HepG2 (cell line): ENCODE data around the gene RPS6KA2. TPM values are rescaled to one million over a fixed set of nuclear protein-coding genes. Genes with fewer than 3 reads are reported as not detected.
A peak's percentile ranks its signal among the peaks of the same experiment; 100 is the strongest.

Source experiments
- EEA1 ChIP-seq: sonication (generic); formaldehyde crosslinking; IDR thresholded peaks from 2 replicates; pipeline ENCODE4 v1.5.1; 2020; ENCODE audit warnings: mild to moderate bottlenecking, missing genetic modification reagents, borderline replicate concordance
- ELF3 ChIP-seq: IDR thresholded peaks from 2 replicates; pipeline ENCODE4 v1.6.1; 2016; ENCODE audit warnings: missing genetic modification reagents, missing compliant biosample characterization
- ELF4 ChIP-seq: sonication (generic); formaldehyde crosslinking; IDR thresholded peaks from 2 replicates; pipeline ENCODE4 v1.5.0; 2020; ENCODE audit warnings: missing genetic modification reagents, mild to moderate bottlenecking, moderate library complexity, borderline replicate concordance
- FOXA1 ChIP-seq, 2 experiments: fragments of 450-650 bp in 1 of 2; sonication (generic) in 1 of 2; formaldehyde crosslinking in 1 of 2; IDR thresholded peaks; 2 replicates each; pipeline versions ENCODE4 v1.4.0 to v1.6.1; 2016 to 2020; ENCODE audit warnings: missing genetic modification reagents in 1 of 2
- GATA4 ChIP-seq: sonication (generic); IDR thresholded peaks from 2 replicates; pipeline ENCODE4 v1.6.1; 2016; ENCODE audit warnings: antibody characterized with exemption, low read depth, borderline replicate concordance
- MAX ChIP-seq: IDR thresholded peaks from 2 replicates; pipeline ENCODE4 v1.6.1; 2012; ENCODE audit warnings: inconsistent platforms
- MXD1 ChIP-seq: sonication (generic); formaldehyde crosslinking; IDR thresholded peaks from 2 replicates; pipeline ENCODE4 v1.4.0; 2020; ENCODE audit warnings: mild to moderate bottlenecking, missing genetic modification reagents
- MYNN ChIP-seq: sonication (generic); formaldehyde crosslinking; IDR thresholded peaks from 2 replicates; pipeline ENCODE4 v1.4.0; 2020; ENCODE audit warnings: mild to moderate bottlenecking, low read depth, missing genetic modification reagents
- PBX2 ChIP-seq: IDR thresholded peaks from 2 replicates; pipeline ENCODE4 v1.6.1; 2016; ENCODE audit warnings: control low read depth
- PITX1 ChIP-seq: sonication (generic); formaldehyde crosslinking; IDR thresholded peaks from 2 replicates; pipeline ENCODE4 v1.5.1; 2020; ENCODE audit warnings: mild to moderate bottlenecking, missing genetic modification reagents
- PRDM4 ChIP-seq: sonication (generic); formaldehyde crosslinking; IDR thresholded peaks from 2 replicates; pipeline ENCODE4 v1.9.0; 2021; ENCODE audit warnings: missing genetic modification reagents, borderline replicate concordance
- SKI ChIP-seq: fragments of 450-650 bp; IDR thresholded peaks from one replicate; pipeline ENCODE4 v1.6.1; 2018; ENCODE audit warnings: mild to moderate bottlenecking; ENCODE audit not compliant: partially characterized antibody
- SNAI1 ChIP-seq: sonication (generic); formaldehyde crosslinking; IDR thresholded peaks from 2 replicates; pipeline ENCODE4 v1.5.0; 2020; ENCODE audit warnings: mild to moderate bottlenecking, missing genetic modification reagents, borderline replicate concordance
- SPEN ChIP-seq: sonication (generic); formaldehyde crosslinking; IDR thresholded peaks from 2 replicates; pipeline ENCODE4 v1.5.1; 2020; ENCODE audit warnings: low read depth, mild to moderate bottlenecking, missing genetic modification reagents
- SRSF9 ChIP-seq: fragments of 200-400 bp; formaldehyde crosslinking; IDR thresholded peaks from 2 replicates; pipeline ENCODE4 v1.6.1; 2018; ENCODE audit warnings: borderline replicate concordance, mild to moderate bottlenecking, low read depth, low read length; ENCODE audit not compliant: insufficient read depth, poor library complexity, severe bottlenecking
- TRIM24 ChIP-seq: sonication (generic); formaldehyde crosslinking; IDR thresholded peaks from 2 replicates; pipeline ENCODE4 v1.8.0; 2022; ENCODE audit warnings: mild to moderate bottlenecking, missing genetic modification reagents
- ZBTB49 ChIP-seq: sonication (generic); formaldehyde crosslinking; IDR thresholded peaks from 2 replicates; pipeline ENCODE4 v1.4.0; 2020; ENCODE audit warnings: missing genetic modification reagents, borderline replicate concordance
- ZNF143 ChIP-seq: sonication (generic); formaldehyde crosslinking; IDR thresholded peaks from 2 replicates; pipeline ENCODE4 v1.4.0; 2020; ENCODE audit warnings: missing genetic modification reagents
- ZNF224 ChIP-seq: sonication (generic); formaldehyde crosslinking; IDR thresholded peaks from 2 replicates; pipeline ENCODE4 v1.5.0; 2020; ENCODE audit warnings: mild to moderate bottlenecking, missing genetic modification reagents
- ZNF343 ChIP-seq: sonication (generic); formaldehyde crosslinking; IDR thresholded peaks from 2 replicates; pipeline ENCODE4 v1.4.0; 2020; ENCODE audit warnings: mild to moderate bottlenecking, missing genetic modification reagents
- ZNF777 ChIP-seq: sonication (generic); formaldehyde crosslinking; IDR thresholded peaks from 2 replicates; pipeline ENCODE4 v1.4.0; 2020; ENCODE audit warnings: missing genetic modification reagents
- ZNF883 ChIP-seq: sonication (generic); formaldehyde crosslinking; IDR thresholded peaks from 2 replicates; pipeline ENCODE4 v1.5.1; 2020; ENCODE audit warnings: mild to moderate bottlenecking, missing genetic modification reagents; ENCODE audit errors: not compliant biosample characterization
- polyA plus RNA-seq, 8 experiments: library from polyadenylated mRNA; depleted of rRNA in 3 of 8; stranded (reverse) in 7 of 8; unstranded in 1 of 8; fragments of >200 nt; fragmentation: Illumina TruSeq in 4 of 8; extraction: Trizol in 4 of 8; gene quantifications; 2 replicates each; pipeline versions ENCODE4 v1.2.1 to v1.2.3, GENCODE V29; 2011 to 2016; ENCODE audit warnings: low read depth in 4 of 8, missing spikeins in 1 of 8, mixed read lengths in 1 of 8; ENCODE audit not compliant: insufficient read depth in 1 of 8
- total RNA-seq, 5 experiments: library from RNA; depleted of rRNA; stranded (reverse); fragments of >200 nt; fragmentation: Illumina TruSeq; extraction: Trizol; gene quantifications; 2 replicates each; pipeline ENCODE4 v1.2.3, GENCODE V29; 2016; ENCODE audit warnings: low read depth in 1 of 5

The RPS6KA2 gene
- total and polyA plus RNA-seq, 2 of the 13 experiments (the other 11 are each of a cell fraction or from before 2014, with no cell fraction given) = 0.22 to 0.38 TPM

GRCh38 chr6:166420351-166420750 is 206.7 kb downstream of the RPS6KA2 start (continued):
- TF ChIP-seq ZBTB49 (CRISPR knock-in tag) (no peak), SKI (peak; percentile 34), MYNN (CRISPR knock-in tag) (no peak), MXD1 (CRISPR knock-in tag) (no peak), ELF4 (CRISPR knock-in tag) (no peak), ZNF224 (CRISPR knock-in tag) (no peak), EEA1 (no peak), ZNF883 (no peak), FOXA1 (IDR thresholded peaks at IDR 0.05) (no peak), FOXA1 (CRISPR knock-in tag; IDR thresholded peaks at IDR 0.05) (peak; percentile 85), SRSF9 (no peak), MAX (peak; percentile 78), SPEN (CRISPR knock-in tag) (no peak), GATA4 (no peak), ZNF777 (CRISPR knock-in tag) (no peak), PRDM4 (CRISPR knock-in tag) (no peak), ZNF343 (CRISPR knock-in tag) (no peak), PITX1 (CRISPR knock-in tag) (peak; percentile 46; the same call in 1 of the 2 replicates), ZNF143 (CRISPR knock-in tag) (no peak), PBX2 (CRISPR knock-in tag) (no peak), SNAI1 (CRISPR knock-in tag) (no peak), TRIM24 (CRISPR knock-in tag) (no peak), ELF3 (CRISPR knock-in tag) (peak; percentile 68; the same call in 1 of the 2 replicates)
